GM12878 (cell line): ENCODE results near the gene FIZ1.

Experiments
- POLR2A ChIP-seq: IDR thresholded peaks from 2 replicates; pipeline ENCODE4 v1.6.1; 2011; ENCODE audit warnings: low read depth, mild to moderate bottlenecking, low read length
- RELA ChIP-seq: fragments of 450-650 bp; IDR thresholded peaks from 2 replicates; pipeline ENCODE4 v1.8.0; 2014; ENCODE audit warnings: borderline replicate concordance; ENCODE audit not compliant: partially characterized antibody
- ZNF217 ChIP-seq: fragments of 450-650 bp; IDR thresholded peaks from 2 replicates; pipeline ENCODE4 v1.6.1; 2017; ENCODE audit warnings: antibody characterized with exemption, mild to moderate bottlenecking

DNA sequence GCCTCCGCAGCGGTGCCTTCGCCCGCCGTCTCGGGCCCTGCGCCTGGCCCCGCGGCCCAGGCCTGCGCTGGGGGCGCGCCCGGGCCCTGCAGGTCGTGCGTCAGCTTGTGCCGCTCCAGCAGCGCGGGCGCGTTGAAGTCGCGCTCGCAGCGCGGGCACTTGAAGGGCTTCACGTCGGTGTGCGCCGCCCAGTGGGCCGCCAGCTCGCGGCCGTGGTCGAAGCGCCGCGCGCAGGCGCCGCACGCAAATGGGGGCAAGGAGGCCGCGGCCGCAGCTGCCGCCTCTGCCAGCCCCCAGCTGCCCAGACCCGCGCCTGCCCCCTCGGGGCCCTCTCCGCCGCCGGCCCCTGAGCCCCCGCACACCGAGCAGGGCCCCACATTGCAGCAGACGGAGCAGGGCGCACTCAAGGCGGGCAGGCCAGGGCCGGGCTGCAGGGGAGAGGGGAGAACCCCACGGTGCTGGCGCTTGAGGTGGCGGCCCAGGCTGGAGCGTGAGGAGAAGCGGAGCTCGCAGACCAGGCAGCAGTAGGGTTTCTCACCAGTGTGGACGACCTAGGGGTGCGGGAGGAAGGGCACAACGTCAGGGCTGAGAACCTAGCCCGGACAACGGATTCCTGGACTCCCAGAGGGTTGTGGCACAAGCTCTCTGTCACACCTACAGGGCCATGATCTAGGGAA, 6.1 kb downstream of the FIZ1 start:
- TF ChIP-seq POLR2A (no peak), RELA (no peak), ZNF217 (no peak)
